ENCODE data around the gene CDH12.

The CDH12 gene

GRCh38 chr5:21918451-21918850, 934.7 kb downstream of the CDH12 start:
- no peak for DNase-seq

- no peak for DNase-seq
Observed at GRCh38 chr5:21910731-21911130, 942.4 kb downstream of the CDH12 start.

GRCh38 chr5:21895766-21896350, 957.3 kb downstream of the CDH12 start:
- DNase-seq: no peak

- DNase-seq: no peak
Observed at GRCh38 chr5:21893161-21893560, 960.0 kb downstream of the CDH12 start.

GRCh38 chr5:21889581-21889980, 963.6 kb downstream of the CDH12 start:
- no peak for DNase-seq

GRCh38 chr5:21882074-21882745, 970.9 kb downstream of the CDH12 start:
- no peak for DNase-seq

- no peak for DNase-seq
Observed at GRCh38 chr5:21880164-21880563, 973.0 kb downstream of the CDH12 start.

GRCh38 chr5:21862986-21863385, 990.2 kb downstream of the CDH12 start:
- no peak for DNase-seq

GRCh38 chr5:21858441-21858840, 994.7 kb downstream of the CDH12 start:
- DNase-seq: no peak

- no peak for DNase-seq
Observed at GRCh38 chr5:21856987-21857386, 996.2 kb downstream of the CDH12 start.

- DNase-seq: no peak
Observed at GRCh38 chr5:21847300-21847699, 1005.8 kb downstream of the CDH12 start.

- no peak for DNase-seq
Observed at GRCh38 chr5:21844960-21845359, 1008.2 kb downstream of the CDH12 start.

- no peak for DNase-seq
Observed at GRCh38 chr5:21834863-21835262, 1018.3 kb downstream of the CDH12 start.

- DNase-seq: no peak
Observed at GRCh38 chr5:21831145-21831787, 1021.9 kb downstream of the CDH12 start.

GRCh38 chr5:21826884-21827283, 1026.3 kb downstream of the CDH12 start:
- DNase-seq: no peak

- no peak for DNase-seq
Observed at GRCh38 chr5:21823588-21823987, 1029.6 kb downstream of the CDH12 start.

- no peak for DNase-seq
Observed at GRCh38 chr5:21823076-21823574, 1030.0 kb downstream of the CDH12 start.

- no peak for DNase-seq
Observed at GRCh38 chr5:21820527-21820926, 1032.6 kb downstream of the CDH12 start.

GRCh38 chr5:21818370-21818720, 1034.8 kb downstream of the CDH12 start:
- DNase-seq: no peak

- no peak for DNase-seq
Observed at GRCh38 chr5:21817668-21818369, 1035.3 kb downstream of the CDH12 start.

- DNase-seq: no peak
Observed at GRCh38 chr5:21810737-21811316, 1042.3 kb downstream of the CDH12 start.

- no peak for DNase-seq
Observed at GRCh38 chr5:21809611-21810010, 1043.5 kb downstream of the CDH12 start.

- no peak for DNase-seq
Observed at GRCh38 chr5:21807953-21808352, 1045.2 kb downstream of the CDH12 start.
